ENCODE measurements around the gene IER5L.

Gene IER5L

DNA sequence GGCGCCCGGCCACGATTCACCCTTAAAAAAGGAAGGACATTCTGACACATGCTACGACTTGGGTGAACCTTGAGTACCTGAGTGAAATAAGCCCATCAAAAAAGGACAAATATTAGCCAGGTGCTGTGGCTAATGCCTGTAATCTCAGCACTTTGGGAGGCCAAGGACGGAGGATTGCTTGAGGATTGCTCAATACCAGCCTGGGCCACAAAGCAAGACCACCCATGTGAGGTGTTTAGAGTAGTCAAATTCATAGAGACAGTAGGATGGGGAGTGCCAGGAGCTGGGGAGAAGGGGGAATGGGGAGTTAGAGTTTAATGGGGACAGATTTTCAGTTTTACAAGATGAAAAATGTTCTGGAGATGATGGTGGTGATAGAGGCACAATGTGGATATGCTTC is 32.1 kb upstream of the IER5L start:
- DNase-seq (no peak), ATAC-seq (no peak)
- Mint-ChIP-seq H3K9me3 (no peaks in the 10 kb centered on the region), H3K27ac (no peak overlapping the region), H3K4me1 (peaks cover 35% of the 10 kb centered on the region), H3K27me3 (no peaks in the 10 kb centered on the region), H3K4me3 (no peak overlapping the region), H3K36me3 (ENCODE audit: low read depth) (no peaks in the 10 kb centered on the region)

- Mint-ChIP-seq H3K4me1 (peaks cover 35% of the 10 kb centered on the region), H3K27me3 (no peaks in the 10 kb centered on the region), H3K4me3 (no peak overlapping the region), H3K9me3 (no peaks in the 10 kb centered on the region), H3K27ac (peak overlapping the region; percentile 89), H3K36me3 (ENCODE audit: low read depth) (no peaks in the 10 kb centered on the region)
- ATAC-seq (no peak), DNase-seq (no peak)
These were observed 31.5 kb upstream of the IER5L start for GRCh38 chr9:129209580-129209979.

DNA sequence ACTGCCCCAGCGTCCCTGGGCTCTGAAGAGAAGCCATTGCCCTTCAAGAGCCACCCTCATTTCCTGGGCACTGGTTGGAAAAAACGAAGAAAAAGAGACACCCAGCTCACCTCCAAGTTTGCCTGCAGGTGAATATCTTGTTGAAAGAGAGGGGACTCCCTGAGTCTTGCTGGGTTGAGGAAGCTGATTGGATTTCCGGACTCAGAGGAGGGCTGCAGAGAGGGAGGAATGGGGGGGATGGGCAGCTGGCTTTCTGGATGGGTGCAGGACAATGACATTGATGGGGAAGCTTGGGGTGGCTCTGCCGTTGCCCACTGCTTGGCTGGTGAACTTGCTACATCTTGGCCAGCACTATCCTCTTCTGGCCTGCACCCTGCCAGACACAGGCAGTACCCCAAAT is 31.0 kb upstream of the IER5L start:
- Mint-ChIP-seq H3K9me3 (no peaks in the 10 kb centered on the region), H3K36me3 (ENCODE audit: low read depth) (no peaks in the 10 kb centered on the region), H3K27ac (peak overlapping the region; percentile 89), H3K4me1 (peaks cover 35% of the 10 kb centered on the region), H3K4me3 (peak overlapping the region; percentile 71), H3K27me3 (no peaks in the 10 kb centered on the region)
- DNase-seq (no peak), ATAC-seq (no peak)

DNA sequence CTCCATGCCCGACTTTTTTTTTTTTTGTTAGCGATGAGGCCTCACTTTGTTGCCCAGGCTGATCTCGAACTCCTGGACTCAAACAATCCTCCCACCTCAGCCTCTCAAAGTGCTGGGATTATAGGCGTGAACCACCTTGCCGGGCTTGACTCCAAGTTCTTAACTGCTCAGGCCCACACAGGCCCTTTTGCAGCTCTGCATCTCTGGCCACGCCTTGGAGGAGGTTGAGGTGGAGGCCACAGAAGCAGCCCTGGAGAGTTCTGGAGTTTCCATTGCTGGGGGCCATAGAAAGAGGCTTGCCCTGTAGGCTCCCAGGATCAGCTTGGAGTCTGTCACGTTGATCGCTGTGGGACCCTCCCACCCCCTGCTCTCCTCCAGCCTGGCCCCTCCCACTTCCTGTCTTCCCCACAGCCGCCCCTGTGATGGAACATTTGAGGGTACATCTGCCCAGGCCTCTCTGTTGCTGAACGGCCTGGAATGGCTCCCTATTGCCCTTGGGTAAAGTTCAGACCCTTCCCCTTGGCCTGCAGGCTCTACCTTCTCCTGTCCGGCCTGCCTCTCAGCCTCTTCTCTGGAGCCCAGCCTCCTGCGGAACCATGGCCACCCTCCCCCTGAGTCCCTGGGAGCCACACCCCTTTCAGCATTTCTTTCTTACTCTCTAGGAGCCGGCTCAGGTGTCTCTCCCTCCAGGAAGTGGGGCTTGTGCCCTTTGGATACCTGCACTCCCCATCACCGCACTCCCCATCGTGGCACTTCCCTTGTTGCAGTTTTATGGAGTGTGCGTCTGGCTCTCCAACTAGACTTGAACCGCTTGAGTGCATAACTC is 30.4 kb upstream of the IER5L start:
- Mint-ChIP-seq H3K27ac (peak overlapping the region; percentile 89), H3K27me3 (no peaks in the 10 kb centered on the region), H3K9me3 (no peaks in the 10 kb centered on the region), H3K4me3 (peak overlapping the region; percentile 71), H3K4me1 (peaks cover 35% of the 10 kb centered on the region), H3K36me3 (ENCODE audit: low read depth) (no peaks in the 10 kb centered on the region)
- peak; percentile 95 for ATAC-seq
- DNase-seq: peak; percentile 81

DNA sequence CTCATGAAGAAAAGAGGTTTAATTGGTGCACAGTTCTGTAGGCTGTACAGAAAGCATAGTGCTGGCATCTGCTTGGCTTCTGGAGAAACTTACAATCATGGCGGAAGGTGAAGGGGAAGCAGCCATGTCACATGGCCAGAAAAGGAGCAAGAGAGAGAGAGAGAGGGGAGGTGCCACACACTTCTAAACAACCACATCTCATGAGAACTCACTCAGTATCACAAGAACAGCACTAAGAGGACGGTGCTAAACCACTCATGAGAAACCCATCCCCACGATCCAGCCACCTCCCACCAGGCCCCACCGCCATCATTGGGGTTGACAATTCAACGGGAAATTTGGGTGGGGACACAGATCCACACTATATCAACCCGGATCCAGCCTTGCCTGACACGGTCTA is 28.8 kb upstream of the IER5L start:
- Mint-ChIP-seq H3K27ac (no peak overlapping the region), H3K9me3 (no peaks in the 10 kb centered on the region), H3K36me3 (ENCODE audit: low read depth) (no peaks in the 10 kb centered on the region), H3K4me1 (peaks cover 39% of the 10 kb centered on the region), H3K27me3 (no peaks in the 10 kb centered on the region), H3K4me3 (no peak overlapping the region)
- no peak for DNase-seq
- ATAC-seq: no peak

DNA sequence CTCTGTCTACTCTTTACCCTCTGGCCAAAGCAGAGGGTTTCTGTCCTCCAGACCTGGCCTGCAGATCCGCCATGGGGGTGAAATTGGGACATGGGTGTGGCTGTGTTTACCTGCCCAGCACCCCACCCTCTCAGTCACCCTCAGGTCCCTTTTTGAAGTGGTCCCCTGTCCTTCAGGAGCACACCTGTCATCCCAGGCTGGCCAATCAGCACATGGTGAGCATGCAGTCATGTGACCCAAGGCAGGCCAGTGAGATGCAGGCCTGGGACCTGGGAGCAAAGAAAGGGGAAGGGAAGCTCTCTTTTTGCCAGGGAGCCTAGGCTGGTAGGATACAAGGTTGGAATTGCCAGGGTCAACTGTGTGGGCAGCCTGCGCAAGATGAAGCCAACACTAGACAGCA is 28.3 kb upstream of the IER5L start:
- no peaks in the 10 kb centered on the region for H3K36me3 Mint-ChIP-seq (ENCODE audit: low read depth)
- no peak overlapping the region for H3K4me3 Mint-ChIP-seq
- no peaks in the 10 kb centered on the region for H3K27me3 Mint-ChIP-seq

DNA sequence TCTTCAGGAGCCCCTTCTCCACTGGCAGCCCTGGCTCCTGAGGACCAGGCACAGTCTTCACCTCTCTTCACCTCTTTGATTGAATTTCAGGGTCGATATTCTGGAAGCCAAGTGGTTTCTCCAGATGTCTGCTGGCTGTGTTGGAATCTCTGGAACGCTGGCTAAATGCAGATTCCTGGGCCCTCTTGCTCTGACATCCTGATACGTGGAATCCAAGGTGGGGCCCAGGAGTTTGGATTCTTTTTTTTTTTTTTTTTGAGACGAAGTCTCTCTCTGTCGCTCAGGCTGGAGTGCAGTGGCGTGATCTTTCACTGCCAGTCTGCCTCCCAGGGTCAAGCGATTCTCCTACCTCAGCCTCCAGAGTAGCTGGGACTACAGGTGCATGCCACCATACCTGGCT is 26.8 kb upstream of the IER5L start:
- H3K36me3 Mint-ChIP-seq (ENCODE audit: low read depth): no peaks in the 10 kb centered on the region
- no peak for ATAC-seq
- no peak for DNase-seq
- H3K27ac Mint-ChIP-seq: no peak overlapping the region
- no peaks in the 10 kb centered on the region for H3K9me3 Mint-ChIP-seq
- peaks cover 37% of the 10 kb centered on the region for H3K4me1 Mint-ChIP-seq
- no peak overlapping the region for H3K4me3 Mint-ChIP-seq
- no peaks in the 10 kb centered on the region for H3K27me3 Mint-ChIP-seq

More for the DNA sequence above, 28.3 kb upstream of the IER5L start:
- peaks cover 39% of the 10 kb centered on the region for H3K4me1 Mint-ChIP-seq
- no peak overlapping the region for H3K27ac Mint-ChIP-seq
- ATAC-seq (no peak), DNase-seq (no peak)
- H3K9me3 Mint-ChIP-seq: no peaks in the 10 kb centered on the region

- H3K9me3 Mint-ChIP-seq: no peaks in the 10 kb centered on the region
- no peak for ATAC-seq
- H3K4me1 Mint-ChIP-seq: peaks cover 27% of the 10 kb centered on the region
- no peaks in the 10 kb centered on the region for H3K36me3 Mint-ChIP-seq (ENCODE audit: low read depth)
- peak overlapping the region; percentile 71 for H3K4me3 Mint-ChIP-seq
- no peaks in the 10 kb centered on the region for H3K27me3 Mint-ChIP-seq
- no peak for DNase-seq
- no peak overlapping the region for H3K27ac Mint-ChIP-seq
These were observed 25.5 kb upstream of the IER5L start for GRCh38 chr9:129203556-129203909.

DNA sequence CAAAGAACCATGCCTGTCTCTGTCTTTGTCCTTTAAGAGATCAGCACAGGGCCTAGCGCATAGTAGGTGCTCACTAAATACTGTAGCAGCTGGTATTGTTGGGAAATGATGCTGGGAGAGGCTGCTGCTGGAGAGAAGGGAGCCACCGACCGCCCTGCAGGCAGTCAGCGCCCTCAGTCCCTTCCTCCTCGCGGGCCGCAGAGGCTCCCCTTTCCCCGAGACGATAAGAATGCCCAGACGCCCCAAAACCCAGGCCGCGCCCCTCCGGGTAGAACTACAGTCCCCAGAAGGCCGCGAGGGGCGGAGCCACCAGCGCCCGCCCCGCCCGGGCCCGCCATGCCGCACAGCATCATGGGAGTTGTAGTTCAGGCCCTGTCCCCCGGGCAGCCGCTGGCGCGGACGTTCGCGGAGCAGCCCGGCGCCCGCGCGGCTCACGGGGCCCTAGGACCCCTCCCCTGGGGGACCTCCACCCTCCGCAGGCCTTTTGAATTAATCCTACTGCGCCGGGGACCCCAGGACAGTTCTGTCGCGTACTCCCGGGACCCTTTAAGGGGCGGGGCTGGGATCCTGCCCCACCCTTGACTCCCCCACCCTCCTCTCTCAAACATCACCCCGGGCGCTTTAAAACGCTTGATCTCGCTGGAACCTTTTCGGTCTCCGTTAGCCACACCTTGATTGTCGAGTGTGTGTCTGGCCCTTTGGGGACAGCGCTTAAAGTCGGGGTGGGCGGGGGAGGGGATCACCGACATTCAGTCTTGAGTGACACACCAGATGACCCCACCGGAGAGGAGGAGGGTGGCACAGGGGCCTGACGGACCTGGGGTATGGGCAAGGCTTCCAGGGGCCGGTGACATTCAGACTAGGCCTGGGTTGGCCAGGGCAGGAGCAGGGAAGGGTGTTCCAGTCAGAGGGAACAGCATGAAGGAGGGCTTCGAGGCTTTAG is 24.8 kb upstream of the IER5L start:
- no peaks in the 10 kb centered on the region for H3K9me3 Mint-ChIP-seq
- peak overlapping the region; percentile 71 for H3K4me3 Mint-ChIP-seq
- no peaks in the 10 kb centered on the region for H3K27me3 Mint-ChIP-seq
- DNase-seq (peak; percentile 94), ATAC-seq (peak; percentile 94)
- no peaks in the 10 kb centered on the region for H3K36me3 Mint-ChIP-seq (ENCODE audit: low read depth)
- peaks cover 20% of the 10 kb centered on the region for H3K4me1 Mint-ChIP-seq
- H3K27ac Mint-ChIP-seq: peak overlapping the region; percentile 18

DNA sequence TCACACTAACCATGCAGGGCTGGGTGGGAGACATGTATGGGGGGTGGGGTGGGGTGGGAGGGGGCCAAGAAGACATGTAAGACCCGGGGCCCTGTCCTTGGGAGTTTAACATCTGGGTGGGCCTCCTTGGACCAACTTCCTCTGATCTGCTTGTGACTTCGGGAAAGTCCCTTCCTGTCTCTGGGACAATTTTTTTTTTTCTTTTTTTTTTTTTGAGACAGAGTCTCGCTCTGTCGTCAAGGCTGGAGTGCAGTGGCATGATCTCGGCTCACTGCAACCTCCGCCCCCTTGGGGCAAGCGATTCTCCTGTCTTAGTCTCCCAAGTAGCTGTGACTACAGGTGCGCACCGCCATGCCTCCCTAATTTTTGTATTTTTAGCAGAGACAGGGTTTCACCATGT is 23.8 kb upstream of the IER5L start:
- Mint-ChIP-seq H3K9me3 (no peaks in the 10 kb centered on the region), H3K36me3 (ENCODE audit: low read depth) (no peaks in the 10 kb centered on the region), H3K27ac (no peak overlapping the region), H3K4me3 (no peak overlapping the region), H3K4me1 (peaks cover 10% of the 10 kb centered on the region), H3K27me3 (no peaks in the 10 kb centered on the region)
- no peak for ATAC-seq
- DNase-seq: no peak

DNA sequence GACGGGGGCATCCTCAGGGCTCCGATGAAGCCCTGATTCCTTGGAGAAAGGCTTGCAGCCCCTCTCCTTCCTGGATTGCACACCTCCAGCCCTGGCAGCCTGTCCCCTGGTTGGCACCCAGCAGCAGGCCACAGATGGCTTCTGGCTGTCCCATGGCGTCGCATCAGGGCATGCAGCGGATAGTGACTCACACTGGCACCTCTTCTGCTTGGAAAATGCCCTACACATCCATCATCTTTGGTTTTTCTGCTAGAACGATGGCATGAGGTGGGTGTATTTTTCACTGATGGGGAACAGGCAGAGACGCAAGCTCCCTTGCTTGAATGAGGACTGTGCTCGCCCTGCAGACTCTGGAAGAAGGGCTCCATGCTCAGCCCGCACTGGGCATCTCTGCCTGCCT is 23.2 kb upstream of the IER5L start:
- Mint-ChIP-seq H3K36me3 (ENCODE audit: low read depth) (no peaks in the 10 kb centered on the region), H3K9me3 (no peaks in the 10 kb centered on the region)

DNA sequence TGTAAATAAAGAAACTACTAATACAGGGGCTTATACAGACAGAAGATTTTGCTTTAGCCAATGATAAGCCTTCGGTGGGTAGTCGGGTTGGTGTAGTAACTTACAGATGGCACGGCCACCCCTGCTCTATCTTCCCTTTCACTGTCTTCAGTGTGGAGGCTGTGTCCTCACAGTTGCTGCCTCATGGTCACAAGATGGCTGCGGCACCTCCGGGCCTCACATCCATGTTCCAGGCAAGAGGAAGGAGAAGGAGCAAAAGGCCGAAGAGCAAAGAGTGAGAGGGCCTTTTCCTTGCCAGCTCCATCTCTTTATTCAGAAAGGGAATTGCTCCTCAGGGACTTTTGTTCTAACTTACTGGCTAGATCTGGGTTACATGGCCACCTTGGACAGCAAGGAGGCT is 22.2 kb upstream of the IER5L start:
- Mint-ChIP-seq H3K4me1 (peaks cover 4% of the 10 kb centered on the region), H3K27me3 (peaks cover 2% of the 10 kb centered on the region), H3K4me3 (no peak overlapping the region), H3K9me3 (no peaks in the 10 kb centered on the region), H3K27ac (no peak overlapping the region), H3K36me3 (ENCODE audit: low read depth) (no peaks in the 10 kb centered on the region)
- no peak for ATAC-seq
- no peak for DNase-seq

More for the DNA sequence above, 23.2 kb upstream of the IER5L start:
- H3K27ac Mint-ChIP-seq: no peak overlapping the region
- no peak for DNase-seq
- H3K4me3 Mint-ChIP-seq: no peak overlapping the region
- H3K4me1 Mint-ChIP-seq: peaks cover 5% of the 10 kb centered on the region
- H3K27me3 Mint-ChIP-seq: peaks cover 2% of the 10 kb centered on the region
- ATAC-seq: no peak

DNA sequence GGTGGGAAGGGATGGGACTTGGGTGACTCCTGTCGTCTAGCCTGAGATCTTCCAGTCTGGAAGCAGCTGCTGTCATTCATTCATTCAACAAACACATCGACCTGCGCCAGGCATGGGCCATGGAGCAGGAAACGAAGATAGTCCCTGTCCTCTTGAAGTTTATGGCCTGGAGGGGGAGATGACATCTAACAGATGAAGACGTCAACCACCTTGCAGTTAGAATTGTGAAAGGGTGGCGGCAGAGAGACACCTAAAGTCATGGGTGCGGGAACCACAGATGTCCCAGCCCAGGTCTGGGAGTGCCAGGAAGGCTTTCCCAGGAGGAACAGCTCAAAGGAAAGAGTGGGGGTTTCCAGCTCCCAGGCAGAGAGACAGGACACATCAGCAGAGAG is 21.0 kb upstream of the IER5L start:
- H3K4me3 Mint-ChIP-seq: no peak overlapping the region
- ATAC-seq: no peak
- peaks cover 6% of the 10 kb centered on the region for H3K27me3 Mint-ChIP-seq
- H3K4me1 Mint-ChIP-seq: peaks cover 4% of the 10 kb centered on the region
- no peak for DNase-seq
- no peak overlapping the region for H3K27ac Mint-ChIP-seq
- no peaks in the 10 kb centered on the region for H3K9me3 Mint-ChIP-seq
- no peaks in the 10 kb centered on the region for H3K36me3 Mint-ChIP-seq (ENCODE audit: low read depth)

DNA sequence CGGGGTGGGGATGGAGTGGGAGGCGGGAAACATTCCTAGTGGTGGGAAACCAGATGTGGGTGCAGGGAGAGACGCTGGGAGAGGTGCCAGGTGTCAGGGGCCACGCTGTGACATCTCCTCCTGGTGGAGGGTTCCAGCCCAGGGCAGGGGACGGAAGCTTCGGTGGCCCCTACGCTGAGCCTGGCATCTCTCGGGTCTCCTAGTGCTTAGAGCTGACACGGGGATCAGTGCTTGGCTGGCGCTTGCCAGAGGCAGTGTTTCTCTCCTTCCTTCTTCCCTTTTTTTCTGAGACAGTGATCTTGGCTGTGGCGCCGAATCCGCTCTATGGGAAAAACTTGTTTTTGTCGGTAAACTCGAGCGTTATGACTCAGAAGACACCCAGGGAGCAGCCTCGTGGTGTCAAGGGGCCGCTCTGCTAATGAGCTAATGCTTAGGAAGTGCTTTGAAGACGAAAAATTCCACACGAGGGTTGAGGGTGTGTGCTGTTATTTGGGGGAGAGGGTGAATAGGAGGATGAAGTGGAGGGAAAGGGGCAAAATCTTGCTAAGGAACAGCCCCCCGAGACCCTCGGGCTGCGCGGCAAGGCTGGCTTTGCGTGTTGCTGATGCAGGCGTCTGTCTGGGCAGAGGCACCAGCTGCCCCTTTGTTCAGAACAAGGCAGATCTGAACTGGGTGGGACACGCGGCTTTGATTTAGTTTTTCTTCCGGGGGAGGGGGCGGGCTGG is 20.4 kb upstream of the IER5L start:
- DNase-seq: no peak
- no peak for ATAC-seq
- Mint-ChIP-seq H3K9me3 (no peaks in the 10 kb centered on the region), H3K27ac (no peak overlapping the region), H3K27me3 (peaks cover 6% of the 10 kb centered on the region), H3K4me3 (no peak overlapping the region), H3K36me3 (ENCODE audit: low read depth) (no peaks in the 10 kb centered on the region), H3K4me1 (peaks cover 4% of the 10 kb centered on the region)
